ENCODE results near the gene NUDT3. TPM values are rescaled to one million over a fixed set of nuclear protein-coding genes. Genes with fewer than 3 reads are reported as not detected.
"Not testable (repeated sequence)": the region's sequence is repeated elsewhere in the genome, so short reads cannot be mapped to it uniquely, and the experiment has no call there.

Gene NUDT3
- polyA plus RNA-seq, 1 of the 3 experiments (the other 2 are of a cell fraction), result 11.9 TPM

GRCh38 chr6:34272013-34272926, 120.2 kb downstream of the NUDT3 start:
- H2AFZ ChIP-seq (ENCODE audit: low read depth), result no peak overlapping the region
- H3K9me3 ChIP-seq, result no peaks in the 10 kb centered on the region
- no peaks in the 10 kb centered on the region for H3K9me2 ChIP-seq
- TF ChIP-seq NFIC (IDR thresholded peaks at IDR 0.05; ENCODE audit: borderline replicate concordance) (no peak), CTCF (IDR thresholded peaks at IDR 0.05) (peak; percentile 12; the same call in 1 of the 2 replicates)
- DNase-seq, result peak; percentile 28
- H4K20me1 ChIP-seq (ENCODE audit: insufficient read depth), result no peaks in the 10 kb centered on the region
- ChIA-PET POLR2A (no interaction called here), CTCF (interaction anchor here (0.7 to 1.3 kb wide), 2 partner anchors 23 to 482 kb away, joined by 3 read pairs; no protein-coding TSS in a partner anchor)
- no peaks in the 10 kb centered on the region for H3K36me3 ChIP-seq (replicated peaks in 1 of 2; ENCODE audit: control insufficient read depth in 1 of 2, insufficient read depth in 2 of 2, low read length in 1 of 2)
- H3K27me3 ChIP-seq (ENCODE audit: insufficient read depth), result no peaks in the 10 kb centered on the region
- no peaks in the 10 kb centered on the region for H3K79me2 ChIP-seq (ENCODE audit: insufficient read depth)
- peaks cover 4% of the 10 kb centered on the region for H3F3A ChIP-seq (replicated peaks; ENCODE audit: insufficient read depth)
- H3K4me1 ChIP-seq (ENCODE audit: control insufficient read depth in 1 of 2, insufficient read depth in 2 of 2, low read depth in 1 of 2, low read length in 1 of 2), result peaks cover 0 to 11% of the 10 kb centered on the region in 2 experiments; a peak in 1 of 4 replicates
- H3K4me2 ChIP-seq, result no peak overlapping the region
- H3K4me3 ChIP-seq (ENCODE audit: low read depth in 2 of 2, low read length in 1 of 2), result no peak overlapping the region
- H3K27ac ChIP-seq (ENCODE audit: low read depth in 2 of 2, low read length in 1 of 2), result no peak overlapping the region
- no peak overlapping the region for H3K9ac ChIP-seq
- 94% methylated on average over 10 of the region's 13 CpGs for WGBS (ENCODE audit: low lambda C conversion rate)

- H3K9me2 ChIP-seq; POLR2A ChIA-PET; H3K27ac ChIP-seq (ENCODE audit: low read depth in 2 of 2, low read length in 1 of 2); H3K9me3 ChIP-seq; CTCF ChIA-PET; H2AFZ ChIP-seq (ENCODE audit: low read depth); DNase-seq; H3F3A ChIP-seq (replicated peaks; ENCODE audit: insufficient read depth); H3K79me2 ChIP-seq (ENCODE audit: insufficient read depth); H3K36me3 ChIP-seq (replicated peaks in 1 of 2; ENCODE audit: control insufficient read depth in 1 of 2, insufficient read depth in 2 of 2, low read length in 1 of 2); H3K4me3 ChIP-seq (ENCODE audit: low read depth in 2 of 2, low read length in 1 of 2); H3K9ac ChIP-seq; H4K20me1 ChIP-seq (ENCODE audit: insufficient read depth); H3K4me1 ChIP-seq (ENCODE audit: control insufficient read depth in 1 of 2, insufficient read depth in 2 of 2, low read depth in 1 of 2, low read length in 1 of 2); H3K27me3 ChIP-seq (ENCODE audit: insufficient read depth); H3K4me2 ChIP-seq: not testable (repeated sequence)
- WGBS (ENCODE audit: low lambda C conversion rate), result 85% methylated on average over 16 of the region's 17 CpGs
These were observed 122.7 kb downstream of the NUDT3 start for GRCh38 chr6:34269658-34270341.

- H3K9ac ChIP-seq; H3K79me2 ChIP-seq (ENCODE audit: insufficient read depth); H3K36me3 ChIP-seq (replicated peaks in 1 of 2; ENCODE audit: control insufficient read depth in 1 of 2, insufficient read depth in 2 of 2, low read length in 1 of 2); H3K9me2 ChIP-seq; H3K4me1 ChIP-seq (ENCODE audit: control insufficient read depth in 1 of 2, insufficient read depth in 2 of 2, low read depth in 1 of 2, low read length in 1 of 2); POLR2A ChIA-PET; H3K4me3 ChIP-seq (ENCODE audit: low read depth in 2 of 2, low read length in 1 of 2); H3K4me2 ChIP-seq; H4K20me1 ChIP-seq (ENCODE audit: insufficient read depth); H3K27ac ChIP-seq (ENCODE audit: low read depth in 2 of 2, low read length in 1 of 2); H3K9me3 ChIP-seq; H3K27me3 ChIP-seq (ENCODE audit: insufficient read depth); H2AFZ ChIP-seq (ENCODE audit: low read depth); H3F3A ChIP-seq (replicated peaks; ENCODE audit: insufficient read depth); CTCF ChIA-PET; DNase-seq: not testable (repeated sequence)
- WGBS (ENCODE audit: low lambda C conversion rate), result 97% methylated on average over 8 of the region's 25 CpGs
These were observed 123.3 kb downstream of the NUDT3 start for GRCh38 chr6:34269132-34269531.
